ENCODE results near the gene PLA2G2D.

DNA sequence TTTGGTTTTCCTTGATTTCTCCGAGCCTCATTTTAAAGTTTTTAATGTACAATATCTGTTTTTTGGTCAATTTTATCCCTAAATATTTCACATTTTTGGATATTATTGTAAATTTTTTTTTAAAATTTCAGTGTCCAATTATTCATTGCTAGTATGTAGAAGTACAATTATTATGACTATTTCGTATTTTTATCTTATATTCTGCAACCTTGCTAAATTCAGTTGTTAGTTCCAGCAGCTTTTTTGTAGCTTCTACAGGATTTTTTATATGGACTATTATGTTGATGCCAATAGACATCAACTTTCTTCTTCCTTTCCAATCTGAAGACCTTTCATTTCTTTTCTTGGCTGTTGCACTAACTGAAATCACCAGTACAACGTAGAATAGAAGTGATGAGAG lies 15.7 kb upstream of the PLA2G2D start:
- TF ChIP-seq, protein P1, sequence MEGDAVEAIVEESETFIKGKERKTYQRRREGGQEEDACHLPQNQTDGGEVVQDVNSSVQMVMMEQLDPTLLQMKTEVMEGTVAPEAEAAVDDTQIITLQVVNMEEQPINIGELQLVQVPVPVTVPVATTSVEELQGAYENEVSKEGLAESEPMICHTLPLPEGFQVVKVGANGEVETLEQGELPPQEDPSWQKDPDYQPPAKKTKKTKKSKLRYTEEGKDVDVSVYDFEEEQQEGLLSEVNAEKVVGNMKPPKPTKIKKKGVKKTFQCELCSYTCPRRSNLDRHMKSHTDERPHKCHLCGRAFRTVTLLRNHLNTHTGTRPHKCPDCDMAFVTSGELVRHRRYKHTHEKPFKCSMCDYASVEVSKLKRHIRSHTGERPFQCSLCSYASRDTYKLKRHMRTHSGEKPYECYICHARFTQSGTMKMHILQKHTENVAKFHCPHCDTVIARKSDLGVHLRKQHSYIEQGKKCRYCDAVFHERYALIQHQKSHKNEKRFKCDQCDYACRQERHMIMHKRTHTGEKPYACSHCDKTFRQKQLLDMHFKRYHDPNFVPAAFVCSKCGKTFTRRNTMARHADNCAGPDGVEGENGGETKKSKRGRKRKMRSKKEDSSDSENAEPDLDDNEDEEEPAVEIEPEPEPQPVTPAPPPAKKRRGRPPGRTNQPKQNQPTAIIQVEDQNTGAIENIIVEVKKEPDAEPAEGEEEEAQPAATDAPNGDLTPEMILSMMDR (conservative IDR thresholded peaks at IDR 0.05; ENCODE audit: low read depth, low read length) = no peak
- no peak for TF ChIP-seq EZH2 (IDR thresholded peaks at IDR 0.05; ENCODE audit: borderline replicate concordance, low read depth, low read length, poor library complexity, severe bottlenecking)
